ENCODE measurements around the gene COL8A1. TPM values are rescaled to one million over a fixed set of nuclear protein-coding genes. Genes with fewer than 3 reads are reported as not detected.

COL8A1 gene
- total and polyA plus RNA-seq, 8 donors, result 0.31 to 16.5 (median 6.6) TPM

DNA sequence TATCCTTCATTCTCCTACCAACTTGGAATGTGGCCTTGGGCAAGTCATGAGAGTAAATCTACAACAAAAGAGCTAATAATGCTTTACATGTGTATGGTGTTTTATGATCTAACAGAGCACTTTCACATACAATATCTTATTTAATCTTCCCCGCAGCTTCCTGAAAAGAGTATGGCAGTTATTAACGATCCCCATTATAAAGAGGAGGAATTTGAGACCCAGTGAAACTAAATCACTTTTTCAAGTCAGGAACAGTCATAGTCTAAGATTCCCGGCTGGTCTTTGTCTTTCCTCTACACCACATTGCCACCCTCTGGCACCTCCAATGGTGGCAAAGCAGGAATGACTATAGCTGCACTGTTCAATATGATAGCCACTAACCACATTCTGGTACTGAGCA is 109.5 kb downstream of the COL8A1 start:
- WGBS, 5 donors, result 48 to 58% (median 53%) methylated on average over 3 of the region's 3 CpGs

DNA sequence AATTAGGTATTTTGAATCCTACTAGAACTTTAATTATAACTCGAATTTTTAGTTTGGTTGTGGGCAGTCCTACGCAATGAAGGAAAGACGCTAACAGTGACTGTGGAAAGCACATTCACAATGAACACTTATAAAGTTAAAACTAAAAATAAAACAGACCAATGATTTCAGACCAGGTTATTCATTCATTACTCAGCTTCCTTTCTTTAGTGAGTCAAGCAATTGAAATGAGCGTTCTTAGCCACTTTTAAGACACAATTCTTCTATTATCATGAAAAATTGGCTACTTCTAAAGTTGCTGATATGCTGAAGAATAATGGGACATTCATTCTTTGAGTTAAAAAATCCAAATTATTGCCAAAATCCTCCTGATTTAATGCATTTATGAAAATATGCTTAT is 113.3 kb downstream of the COL8A1 start:
- DNase-seq, result no peak
- H3K9me3 ChIP-seq, result no peaks in the 10 kb centered on the region
- no peaks in the 10 kb centered on the region for H3K36me3 ChIP-seq
- WGBS, 5 donors, result 74 to 91% (median 85%) methylated on average over 4 of the region's 4 CpGs
- peaks cover 0 to 4% (median 0%) of the 10 kb centered on the region in 4 donors for H3K4me1 ChIP-seq
- H3K27me3 ChIP-seq, result no peaks in the 10 kb centered on the region
- intact Hi-C loops (cut with DNase I; ENCODE audit: low total_unique reads), result no loop called here
- no peak overlapping the region for H3K4me3 ChIP-seq
- TF ChIP-seq, protein P1, sequence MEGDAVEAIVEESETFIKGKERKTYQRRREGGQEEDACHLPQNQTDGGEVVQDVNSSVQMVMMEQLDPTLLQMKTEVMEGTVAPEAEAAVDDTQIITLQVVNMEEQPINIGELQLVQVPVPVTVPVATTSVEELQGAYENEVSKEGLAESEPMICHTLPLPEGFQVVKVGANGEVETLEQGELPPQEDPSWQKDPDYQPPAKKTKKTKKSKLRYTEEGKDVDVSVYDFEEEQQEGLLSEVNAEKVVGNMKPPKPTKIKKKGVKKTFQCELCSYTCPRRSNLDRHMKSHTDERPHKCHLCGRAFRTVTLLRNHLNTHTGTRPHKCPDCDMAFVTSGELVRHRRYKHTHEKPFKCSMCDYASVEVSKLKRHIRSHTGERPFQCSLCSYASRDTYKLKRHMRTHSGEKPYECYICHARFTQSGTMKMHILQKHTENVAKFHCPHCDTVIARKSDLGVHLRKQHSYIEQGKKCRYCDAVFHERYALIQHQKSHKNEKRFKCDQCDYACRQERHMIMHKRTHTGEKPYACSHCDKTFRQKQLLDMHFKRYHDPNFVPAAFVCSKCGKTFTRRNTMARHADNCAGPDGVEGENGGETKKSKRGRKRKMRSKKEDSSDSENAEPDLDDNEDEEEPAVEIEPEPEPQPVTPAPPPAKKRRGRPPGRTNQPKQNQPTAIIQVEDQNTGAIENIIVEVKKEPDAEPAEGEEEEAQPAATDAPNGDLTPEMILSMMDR (IDR thresholded peaks at IDR 0.05), result no peak
- TF ChIP-seq POLR2A (IDR thresholded peaks at IDR 0.05) (no peak), EP300 (IDR thresholded peaks at IDR 0.05) (no peak), POLR2AphosphoS5 (IDR thresholded peaks at IDR 0.05) (no peak)
- no peak overlapping the region for H3K27ac ChIP-seq

More for the DNA sequence above, 109.5 kb downstream of the COL8A1 start:
- Histone ChIP-seq H3K27ac (no peak overlapping the region), H3K36me3 (no peaks in the 10 kb centered on the region), H3K4me3 (no peak overlapping the region), H3K9me3 (no peaks in the 10 kb centered on the region), H3K27me3 (no peaks in the 10 kb centered on the region), H3K4me1 (no peaks in the 10 kb centered on the region)
- intact Hi-C loops (cut with DNase I; ENCODE audit: low total_unique reads), result no loop called here
- peak in 1 of 2 donors; percentile 7 for DNase-seq
- no peak for TF ChIP-seq EP300 (IDR thresholded peaks at IDR 0.05)
- TF ChIP-seq, protein P1 (IDR thresholded peaks at IDR 0.05), result no peak
- no peak for TF ChIP-seq POLR2AphosphoS5 (IDR thresholded peaks at IDR 0.05)

DNA sequence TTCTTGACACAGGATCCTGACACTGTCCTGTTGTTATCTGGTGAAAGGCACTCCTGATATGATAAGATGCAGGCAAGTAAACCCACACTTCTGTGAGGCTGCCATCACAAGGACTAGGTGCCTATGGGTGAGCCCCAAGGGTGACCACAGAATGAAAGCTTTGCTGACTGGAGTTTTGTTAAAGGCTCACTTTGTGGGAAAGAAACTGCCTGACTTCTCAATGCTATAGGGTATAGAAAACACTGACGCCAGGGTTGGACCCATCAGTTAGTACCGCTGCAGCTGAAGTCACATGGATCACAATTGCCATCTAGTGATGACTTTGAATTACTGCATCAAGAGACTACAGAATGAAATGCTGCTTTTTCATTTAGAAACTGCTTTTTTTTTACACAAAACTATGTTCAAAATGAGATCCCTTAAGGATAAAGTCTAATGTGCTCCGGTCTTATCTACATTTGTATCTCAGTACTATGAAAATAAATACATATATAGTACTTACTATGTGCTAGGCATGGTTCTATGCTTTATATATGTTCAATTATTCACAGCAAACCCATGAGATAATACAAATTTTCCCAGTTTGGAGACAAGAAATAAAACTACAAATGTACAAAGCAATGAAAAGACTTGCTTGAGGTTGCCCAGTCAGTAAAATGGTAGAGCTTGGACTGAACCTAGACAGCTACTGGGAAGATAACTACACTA is 115.0 kb downstream of the COL8A1 start:
- WGBS, 5 donors, result 1 to 11% (median 2%) methylated on average over 3 of the region's 3 CpGs
- Histone ChIP-seq H3K9me3 (no peaks in the 10 kb centered on the region), H3K27ac (no peak overlapping the region), H3K4me3 (no peak overlapping the region), H3K27me3 (no peaks in the 10 kb centered on the region), H3K4me1 (peaks cover 0 to 4% (median 0%) of the 10 kb centered on the region in 4 donors), H3K36me3 (no peaks in the 10 kb centered on the region)
- intact Hi-C loops (cut with DNase I; ENCODE audit: low total_unique reads), result no loop called here
- TF ChIP-seq POLR2A (IDR thresholded peaks at IDR 0.05) (no peak), EP300 (IDR thresholded peaks at IDR 0.05) (no peak), POLR2AphosphoS5 (IDR thresholded peaks at IDR 0.05) (no peak)
- TF ChIP-seq, protein P1 (IDR thresholded peaks at IDR 0.05), result peak in 5 of 7 experiments; percentile 23 to 46 (median 43)
- peak in 1 of 2 donors; percentile 86 for DNase-seq

DNA sequence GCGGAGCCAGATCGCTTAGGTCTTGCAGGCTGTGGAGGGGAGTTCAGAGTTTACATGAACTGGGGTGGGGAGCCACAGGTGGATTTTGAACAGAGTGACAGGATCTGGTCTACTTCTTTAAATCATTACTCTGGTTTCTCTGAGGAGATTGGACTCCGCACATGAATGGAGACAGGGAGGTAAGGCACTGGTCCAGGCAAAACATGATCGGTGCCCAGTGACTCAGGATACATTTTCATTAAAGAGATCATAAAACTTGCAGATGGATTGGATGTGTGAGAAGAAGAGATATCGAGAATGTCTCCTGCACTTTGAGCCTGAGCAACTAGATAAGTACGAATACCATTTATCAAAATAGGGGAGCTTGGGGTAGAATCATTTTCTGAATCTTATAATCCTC is 117.4 kb downstream of the COL8A1 start:
- no peak for TF ChIP-seq POLR2A (IDR thresholded peaks at IDR 0.05)
- TF ChIP-seq, protein P1 (IDR thresholded peaks at IDR 0.05), result no peak
- TF ChIP-seq EP300 (IDR thresholded peaks at IDR 0.05), result no peak
- TF ChIP-seq POLR2AphosphoS5 (IDR thresholded peaks at IDR 0.05), result no peak
- intact Hi-C loops (cut with DNase I; ENCODE audit: low total_unique reads), result no loop called here
- no peaks in the 10 kb centered on the region for H3K9me3 ChIP-seq
- H3K4me1 ChIP-seq, result peaks cover 0 to 9% (median 0%) of the 10 kb centered on the region in 4 donors
- DNase-seq, result no peak
- no peak overlapping the region for H3K27ac ChIP-seq
- H3K27me3 ChIP-seq, result no peaks in the 10 kb centered on the region
- no peaks in the 10 kb centered on the region for H3K36me3 ChIP-seq
- no peak overlapping the region for H3K4me3 ChIP-seq
- WGBS, 5 donors, result 90 to 94% (median 92%) methylated on average over 6 of the region's 6 CpGs

Measured in stomach (tissue), 9 donors.